OCI-LY1 (cell line): ENCODE results near the gene TMSB15A.
"Not testable (repeated sequence)": the region's sequence is repeated elsewhere in the genome, so short reads cannot be mapped to it uniquely, and the experiment has no call there.

ENCODE experiments used
- EZH2 ChIP-seq: fragments of 200-600 bp; sonication (generic), shearing (Covaris generic); IDR thresholded peaks from 2 replicates; pipeline ENCODE4 v1.8.0; 2017; ENCODE audit warnings: borderline replicate concordance, mixed run types, mild to moderate bottlenecking, antibody characterized with exemption, low read length, moderate library complexity, mixed read lengths
- TF ChIP-seq, protein P1 (sequence below): fragments of 200-600 bp; sonication (generic), shearing (Covaris generic); IDR thresholded peaks from 2 replicates; pipeline ENCODE4 v1.5.1; 2017; ENCODE audit warnings: mild to moderate bottlenecking, antibody characterized with exemption, low read length, moderate library complexity, mixed read lengths

DNA sequence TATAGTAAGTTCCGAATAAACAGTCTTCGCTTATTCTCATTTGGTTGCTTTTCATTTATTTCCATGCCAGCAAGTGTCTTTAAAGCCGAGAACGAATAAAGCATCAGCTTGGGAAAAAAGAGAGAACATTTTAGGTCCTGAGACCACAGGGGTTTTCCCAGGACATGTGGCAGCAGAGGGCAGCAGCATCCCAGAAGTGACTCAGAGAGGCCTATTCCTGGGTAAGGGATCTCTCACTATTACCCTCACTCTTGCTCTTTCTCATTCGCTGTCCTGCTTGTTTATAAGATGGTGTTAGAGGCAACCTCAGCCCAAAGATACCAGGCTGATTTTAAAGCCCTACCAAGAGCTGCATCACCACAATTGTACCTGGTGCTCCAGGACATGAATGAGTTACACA lies 37.8 kb downstream of the TMSB15A start:
- TF ChIP-seq, protein P1, sequence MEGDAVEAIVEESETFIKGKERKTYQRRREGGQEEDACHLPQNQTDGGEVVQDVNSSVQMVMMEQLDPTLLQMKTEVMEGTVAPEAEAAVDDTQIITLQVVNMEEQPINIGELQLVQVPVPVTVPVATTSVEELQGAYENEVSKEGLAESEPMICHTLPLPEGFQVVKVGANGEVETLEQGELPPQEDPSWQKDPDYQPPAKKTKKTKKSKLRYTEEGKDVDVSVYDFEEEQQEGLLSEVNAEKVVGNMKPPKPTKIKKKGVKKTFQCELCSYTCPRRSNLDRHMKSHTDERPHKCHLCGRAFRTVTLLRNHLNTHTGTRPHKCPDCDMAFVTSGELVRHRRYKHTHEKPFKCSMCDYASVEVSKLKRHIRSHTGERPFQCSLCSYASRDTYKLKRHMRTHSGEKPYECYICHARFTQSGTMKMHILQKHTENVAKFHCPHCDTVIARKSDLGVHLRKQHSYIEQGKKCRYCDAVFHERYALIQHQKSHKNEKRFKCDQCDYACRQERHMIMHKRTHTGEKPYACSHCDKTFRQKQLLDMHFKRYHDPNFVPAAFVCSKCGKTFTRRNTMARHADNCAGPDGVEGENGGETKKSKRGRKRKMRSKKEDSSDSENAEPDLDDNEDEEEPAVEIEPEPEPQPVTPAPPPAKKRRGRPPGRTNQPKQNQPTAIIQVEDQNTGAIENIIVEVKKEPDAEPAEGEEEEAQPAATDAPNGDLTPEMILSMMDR, result not testable (repeated sequence)
- not testable (repeated sequence) for TF ChIP-seq EZH2
